ENCODE measurements around the gene SPIB.
A peak's percentile ranks its signal among the peaks of the same experiment; 100 is the strongest.
"Not testable (repeated sequence)": the region's sequence is repeated elsewhere in the genome, so short reads cannot be mapped to it uniquely, and the experiment has no call there.

The SPIB gene

GRCh38 chr19:50439130-50439529 lies 20.4 kb downstream of the SPIB start:
- not testable (repeated sequence) for DNase-seq (ENCODE audit: low read depth in 2 of 2)

- no peak for DNase-seq (ENCODE audit: low read depth in 2 of 2)
Measured at GRCh38 chr19:50444059-50444458, 25.3 kb downstream of the SPIB start.

GRCh38 chr19:50447053-50447452 lies 28.3 kb downstream of the SPIB start:
- no peak for DNase-seq (ENCODE audit: low read depth in 2 of 2)

GRCh38 chr19:50447750-50448149 lies 29.0 kb downstream of the SPIB start:
- no peak for DNase-seq (ENCODE audit: low read depth in 2 of 2)

GRCh38 chr19:50449236-50449899 lies 30.6 kb downstream of the SPIB start:
- no peak for DNase-seq (ENCODE audit: low read depth in 2 of 2)

GRCh38 chr19:50450369-50451222 lies 31.9 kb downstream of the SPIB start:
- no peak for DNase-seq (ENCODE audit: low read depth in 2 of 2)

- DNase-seq (ENCODE audit: low read depth in 2 of 2) = no peak
Measured at GRCh38 chr19:50451223-50451534, 32.4 kb downstream of the SPIB start.

- no peak for DNase-seq (ENCODE audit: low read depth in 2 of 2)
Measured at GRCh38 chr19:50453243-50453642, 34.5 kb downstream of the SPIB start.

GRCh38 chr19:50455992-50456391 lies 37.3 kb downstream of the SPIB start:
- DNase-seq (ENCODE audit: low read depth in 2 of 2) = no peak

- DNase-seq (ENCODE audit: low read depth in 2 of 2) = no peak
Measured at GRCh38 chr19:50457300-50457699, 38.6 kb downstream of the SPIB start.

GRCh38 chr19:50458396-50459066 lies 39.8 kb downstream of the SPIB start:
- DNase-seq (ENCODE audit: low read depth in 2 of 2) = no peak

- no peak for DNase-seq (ENCODE audit: low read depth in 2 of 2)
Measured at GRCh38 chr19:50459067-50459456, 40.3 kb downstream of the SPIB start.

- DNase-seq (ENCODE audit: low read depth in 2 of 2) = no peak
Measured at GRCh38 chr19:50459638-50460037, 40.9 kb downstream of the SPIB start.

- DNase-seq (ENCODE audit: low read depth in 2 of 2) = no peak
Measured at GRCh38 chr19:50460161-50460765, 41.5 kb downstream of the SPIB start.

GRCh38 chr19:50461066-50461875 lies 42.5 kb downstream of the SPIB start:
- DNase-seq (ENCODE audit: low read depth in 2 of 2) = peak in 1 of 2 donors; percentile 15

GRCh38 chr19:50462970-50463369 lies 44.2 kb downstream of the SPIB start:
- DNase-seq (ENCODE audit: low read depth in 2 of 2) = no peak

GRCh38 chr19:50464348-50464747 lies 45.6 kb downstream of the SPIB start:
- DNase-seq (ENCODE audit: low read depth in 2 of 2) = no peak

- DNase-seq (ENCODE audit: low read depth in 2 of 2) = no peak
Measured at GRCh38 chr19:50465000-50465399, 46.3 kb downstream of the SPIB start.

- DNase-seq (ENCODE audit: low read depth in 2 of 2) = no peak
Measured at GRCh38 chr19:50465986-50466705, 47.4 kb downstream of the SPIB start.

GRCh38 chr19:50466706-50467039 lies 47.9 kb downstream of the SPIB start:
- no peak for DNase-seq (ENCODE audit: low read depth in 2 of 2)

GRCh38 chr19:50467566-50467965 lies 48.8 kb downstream of the SPIB start:
- DNase-seq (ENCODE audit: low read depth in 2 of 2) = no peak

Measured in stimulated activated CD8-positive, alpha-beta memory T cell treated with anti-CD3 and anti-CD28 coated beads, Interleukin-15, amount 100 ng/mL, for 4 hours (primary cell).